Nucleus accumbens (tissue), 56 donors: ENCODE results near the gene PLA2G4F.

ENCODE experiments used
- DNase-seq, 56 donors: peaks; one replicate each; lab custom pipeline; 2025; lab: John Stamatoyannopoulos, UW

The PLA2G4F gene

GRCh38 chr15:42166225-42166940, 9.9 kb upstream of the PLA2G4F start:
- no peak for DNase-seq

- DNase-seq: no peak
These were observed 8.7 kb upstream of the PLA2G4F start for GRCh38 chr15:42165106-42165505.

- no peak for DNase-seq
These were observed 7.6 kb upstream of the PLA2G4F start for GRCh38 chr15:42163947-42164550.

GRCh38 chr15:42163291-42163690, 6.9 kb upstream of the PLA2G4F start:
- no peak for DNase-seq

- no peak for DNase-seq
These were observed 3.7 kb upstream of the PLA2G4F start for GRCh38 chr15:42160136-42160535.

GRCh38 chr15:42159381-42160015, 3.1 kb upstream of the PLA2G4F start:
- DNase-seq: no peak

- no peak for DNase-seq
These were observed 2.5 kb upstream of the PLA2G4F start for GRCh38 chr15:42158941-42159340.

- DNase-seq: peak in 2 of 56 donors; percentile 13 to 44
These were observed 1.7 kb upstream of the PLA2G4F start for GRCh38 chr15:42157981-42158765.

- no peak for DNase-seq
These were observed 945 bp upstream of the PLA2G4F start for GRCh38 chr15:42157381-42157780.

GRCh38 chr15:42155546-42156242, 742 bp downstream of the PLA2G4F start:
- peak in 1 of 56 donors; percentile 21 for DNase-seq

GRCh38 chr15:42154956-42155355, 1.5 kb downstream of the PLA2G4F start:
- DNase-seq: no peak

- DNase-seq: no peak
These were observed 2.1 kb downstream of the PLA2G4F start for GRCh38 chr15:42154212-42154941.

GRCh38 chr15:42153874-42154211, 2.6 kb downstream of the PLA2G4F start:
- no peak for DNase-seq

- DNase-seq: no peak
These were observed 3.3 kb downstream of the PLA2G4F start for GRCh38 chr15:42152921-42153698.

GRCh38 chr15:42152196-42152920, 4.1 kb downstream of the PLA2G4F start:
- DNase-seq: peak in 13 of 56 donors; percentile 9 to 60 (median 21)

- no peak for DNase-seq
These were observed 4.7 kb downstream of the PLA2G4F start for GRCh38 chr15:42151736-42152135.

- DNase-seq: no peak
These were observed 5.3 kb downstream of the PLA2G4F start for GRCh38 chr15:42151141-42151561.
